HEK293 (cell line): ENCODE data around the gene WDR64.

Source experiments
- HOXC10 ChIP-seq: sonication (generic); formaldehyde crosslinking; IDR thresholded peaks from 2 replicates; pipeline ENCODE4 v1.8.1; 2023; ENCODE audit warnings: mild to moderate bottlenecking, missing genetic modification reagents
- INSM2 ChIP-seq: fragments of 450-650 bp; formaldehyde crosslinking; IDR thresholded peaks from 2 replicates; pipeline ENCODE4 v1.5.1; 2016; ENCODE audit warnings: missing biosample characterization, missing genetic modification characterization
- YY1 ChIP-seq: fragments of 450-650 bp; formaldehyde crosslinking; IDR thresholded peaks from 2 replicates; pipeline ENCODE4 v1.5.1; 2018; ENCODE audit warnings: missing biosample characterization, missing genetic modification characterization
- ZBTB48 ChIP-seq: fragments of 450-650 bp; formaldehyde crosslinking; IDR thresholded peaks from 2 replicates; pipeline ENCODE4 v1.5.1; 2016; ENCODE audit warnings: missing biosample characterization, missing genetic modification characterization
- ZNF223 ChIP-seq: fragments of 450-650 bp; formaldehyde crosslinking; IDR thresholded peaks from 2 replicates; pipeline ENCODE4 v1.5.1; 2016; ENCODE audit warnings: missing biosample characterization, missing genetic modification characterization
- ZNF274 ChIP-seq, 2 experiments: fragments of 200-500 bp in 1 of 2; fragments of 450-650 bp in 1 of 2; sonication (Bioruptor generic) in 1 of 2; formaldehyde crosslinking in 1 of 2; IDR thresholded peaks; 2 replicates each; pipeline versions ENCODE4 v1.5.1 to v1.6.1; 2014 to 2016; ENCODE audit warnings: borderline replicate concordance in 1 of 2, inconsistent platforms in 1 of 2, low read length in 1 of 2, missing biosample characterization in 1 of 2, missing genetic modification characterization in 1 of 2
- ZNF335 ChIP-seq: fragments of 450-650 bp; formaldehyde crosslinking; conservative IDR thresholded peaks from 2 replicates; pipeline ENCODE4 v1.5.1; 2016; ENCODE audit warnings: missing biosample characterization, missing genetic modification characterization
- ZNF510 ChIP-seq: fragments of 450-650 bp; formaldehyde crosslinking; IDR thresholded peaks from 2 replicates; pipeline ENCODE4 v1.5.1; 2018; ENCODE audit warnings: mild to moderate bottlenecking, missing genetic modification characterization, missing biosample characterization; ENCODE audit not compliant: insufficient replicate concordance
- ZNF621 ChIP-seq: fragments of 450-650 bp; formaldehyde crosslinking; IDR thresholded peaks from 2 replicates; pipeline ENCODE4 v1.5.1; 2017; ENCODE audit warnings: missing biosample characterization, missing genetic modification characterization
- TF ChIP-seq, protein P1 (sequence below): fragments of 450-650 bp; formaldehyde crosslinking; optimal IDR thresholded peaks from 2 replicates; pipeline ENCODE3; 2016; ENCODE audit warnings: missing biosample characterization, mild to moderate bottlenecking, missing genetic modification characterization
- TF ChIP-seq, protein P2 (sequence below): fragments of 450-650 bp; formaldehyde crosslinking; IDR thresholded peaks from 2 replicates; pipeline ENCODE4 v1.5.1; 2016; ENCODE audit warnings: missing biosample characterization, missing genetic modification characterization
- TF ChIP-seq, protein P3 (sequence below): fragments of 450-650 bp; formaldehyde crosslinking; IDR thresholded peaks from 2 replicates; pipeline ENCODE4 v1.5.1; 2016; ENCODE audit warnings: missing biosample characterization, missing genetic modification characterization
- TF ChIP-seq, protein P4 (sequence below): fragments of 450-650 bp; formaldehyde crosslinking; IDR thresholded peaks from 2 replicates; pipeline ENCODE4 v1.5.1; 2017; ENCODE audit warnings: missing biosample characterization, missing genetic modification characterization

DNA sequence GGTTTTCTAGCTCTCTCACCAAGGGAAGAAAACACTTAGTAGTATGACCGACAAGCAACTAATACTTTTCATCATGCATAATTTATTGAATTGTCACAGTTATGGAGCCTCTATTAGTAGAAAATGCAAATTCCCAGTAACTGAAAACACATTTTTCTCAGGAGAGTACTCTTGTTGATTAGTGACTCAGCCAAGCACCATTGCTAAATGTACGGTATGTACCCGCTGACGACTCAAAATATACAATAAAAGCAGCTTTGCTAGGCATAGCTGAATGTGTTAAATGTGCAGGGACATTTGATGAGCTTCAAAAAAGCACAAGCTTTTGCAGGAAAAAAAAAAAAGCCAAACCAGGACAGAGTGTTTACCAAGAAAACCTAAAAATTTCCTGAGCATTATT is 63.9 kb downstream of the WDR64 start:
- TF ChIP-seq, protein P1, sequence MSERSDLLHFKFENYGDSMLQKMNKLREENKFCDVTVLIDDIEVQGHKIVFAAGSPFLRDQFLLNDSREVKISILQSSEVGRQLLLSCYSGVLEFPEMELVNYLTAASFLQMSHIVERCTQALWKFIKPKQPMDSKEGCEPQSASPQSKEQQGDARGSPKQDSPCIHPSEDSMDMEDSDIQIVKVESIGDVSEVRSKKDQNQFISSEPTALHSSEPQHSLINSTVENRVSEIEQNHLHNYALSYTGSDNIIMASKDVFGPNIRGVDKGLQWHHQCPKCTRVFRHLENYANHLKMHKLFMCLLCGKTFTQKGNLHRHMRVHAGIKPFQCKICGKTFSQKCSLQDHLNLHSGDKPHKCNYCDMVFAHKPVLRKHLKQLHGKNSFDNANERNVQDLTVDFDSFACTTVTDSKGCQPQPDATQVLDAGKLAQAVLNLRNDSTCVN (tag by site-specific recombination): no peak
- TF ChIP-seq, protein P2, sequence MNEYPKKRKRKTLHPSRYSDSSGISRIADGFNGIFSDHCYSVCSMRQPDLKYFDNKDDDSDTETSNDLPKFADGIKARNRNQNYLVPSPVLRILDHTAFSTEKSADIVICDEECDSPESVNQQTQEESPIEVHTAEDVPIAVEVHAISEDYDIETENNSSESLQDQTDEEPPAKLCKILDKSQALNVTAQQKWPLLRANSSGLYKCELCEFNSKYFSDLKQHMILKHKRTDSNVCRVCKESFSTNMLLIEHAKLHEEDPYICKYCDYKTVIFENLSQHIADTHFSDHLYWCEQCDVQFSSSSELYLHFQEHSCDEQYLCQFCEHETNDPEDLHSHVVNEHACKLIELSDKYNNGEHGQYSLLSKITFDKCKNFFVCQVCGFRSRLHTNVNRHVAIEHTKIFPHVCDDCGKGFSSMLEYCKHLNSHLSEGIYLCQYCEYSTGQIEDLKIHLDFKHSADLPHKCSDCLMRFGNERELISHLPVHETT (tag by site-specific recombination): no peak
- TF ChIP-seq YY1: no peak
- TF ChIP-seq HOXC10 (CRISPR knock-in tag): no peak
- TF ChIP-seq, protein P3, sequence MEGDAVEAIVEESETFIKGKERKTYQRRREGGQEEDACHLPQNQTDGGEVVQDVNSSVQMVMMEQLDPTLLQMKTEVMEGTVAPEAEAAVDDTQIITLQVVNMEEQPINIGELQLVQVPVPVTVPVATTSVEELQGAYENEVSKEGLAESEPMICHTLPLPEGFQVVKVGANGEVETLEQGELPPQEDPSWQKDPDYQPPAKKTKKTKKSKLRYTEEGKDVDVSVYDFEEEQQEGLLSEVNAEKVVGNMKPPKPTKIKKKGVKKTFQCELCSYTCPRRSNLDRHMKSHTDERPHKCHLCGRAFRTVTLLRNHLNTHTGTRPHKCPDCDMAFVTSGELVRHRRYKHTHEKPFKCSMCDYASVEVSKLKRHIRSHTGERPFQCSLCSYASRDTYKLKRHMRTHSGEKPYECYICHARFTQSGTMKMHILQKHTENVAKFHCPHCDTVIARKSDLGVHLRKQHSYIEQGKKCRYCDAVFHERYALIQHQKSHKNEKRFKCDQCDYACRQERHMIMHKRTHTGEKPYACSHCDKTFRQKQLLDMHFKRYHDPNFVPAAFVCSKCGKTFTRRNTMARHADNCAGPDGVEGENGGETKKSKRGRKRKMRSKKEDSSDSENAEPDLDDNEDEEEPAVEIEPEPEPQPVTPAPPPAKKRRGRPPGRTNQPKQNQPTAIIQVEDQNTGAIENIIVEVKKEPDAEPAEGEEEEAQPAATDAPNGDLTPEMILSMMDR (tag by site-specific recombination): no peak
- no peak for TF ChIP-seq ZNF274 (IDR thresholded peaks at IDR 0.05; ENCODE audit: low read length)
- TF ChIP-seq ZNF274 (tag by site-specific recombination; IDR thresholded peaks at IDR 0.05; ENCODE audit: borderline replicate concordance): no peak
- no peak for TF ChIP-seq ZNF223 (tag by site-specific recombination)
- TF ChIP-seq ZNF621: no peak
- TF ChIP-seq, protein P4, sequence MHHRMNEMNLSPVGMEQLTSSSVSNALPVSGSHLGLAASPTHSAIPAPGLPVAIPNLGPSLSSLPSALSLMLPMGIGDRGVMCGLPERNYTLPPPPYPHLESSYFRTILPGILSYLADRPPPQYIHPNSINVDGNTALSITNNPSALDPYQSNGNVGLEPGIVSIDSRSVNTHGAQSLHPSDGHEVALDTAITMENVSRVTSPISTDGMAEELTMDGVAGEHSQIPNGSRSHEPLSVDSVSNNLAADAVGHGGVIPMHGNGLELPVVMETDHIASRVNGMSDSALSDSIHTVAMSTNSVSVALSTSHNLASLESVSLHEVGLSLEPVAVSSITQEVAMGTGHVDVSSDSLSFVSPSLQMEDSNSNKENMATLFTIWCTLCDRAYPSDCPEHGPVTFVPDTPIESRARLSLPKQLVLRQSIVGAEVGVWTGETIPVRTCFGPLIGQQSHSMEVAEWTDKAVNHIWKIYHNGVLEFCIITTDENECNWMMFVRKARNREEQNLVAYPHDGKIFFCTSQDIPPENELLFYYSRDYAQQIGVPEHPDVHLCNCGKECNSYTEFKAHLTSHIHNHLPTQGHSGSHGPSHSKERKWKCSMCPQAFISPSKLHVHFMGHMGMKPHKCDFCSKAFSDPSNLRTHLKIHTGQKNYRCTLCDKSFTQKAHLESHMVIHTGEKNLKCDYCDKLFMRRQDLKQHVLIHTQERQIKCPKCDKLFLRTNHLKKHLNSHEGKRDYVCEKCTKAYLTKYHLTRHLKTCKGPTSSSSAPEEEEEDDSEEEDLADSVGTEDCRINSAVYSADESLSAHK (tag by site-specific recombination): no peak
- no peak for TF ChIP-seq ZBTB48
- TF ChIP-seq ZNF335 (tag by site-specific recombination): no peak
- no peak for TF ChIP-seq ZNF510 (tag by site-specific recombination)
- TF ChIP-seq INSM2 (tag by site-specific recombination): no peak
